Fibroblast of villous mesenchyme (primary cell): Measurements from ENCODE around the gene MICAL2. TPM values are rescaled to one million over a fixed set of nuclear protein-coding genes. Genes with fewer than 3 reads are reported as not detected.
A peak's percentile ranks its signal among the peaks of the same experiment; 100 is the strongest.

ENCODE experiments used
- DNase-seq: peaks from one replicate; pipeline ENCODE4 v3.0.0-alpha.2; 2010; ENCODE audit warnings: low read depth
- H3K4me3 ChIP-seq: 2 replicates; pipeline ENCODE4 v1.5.1; 2011; ENCODE audit warnings: low read depth, mild to moderate bottlenecking, low read length
- total RNA-seq: library from RNA; depleted of rRNA; stranded (reverse); fragments of >200 nt; gene quantifications from 2 replicates; pipeline ENCODE4 v1.2.3, GENCODE V29; 2012
- TF ChIP-seq, protein P1 (sequence below): IDR thresholded peaks from 2 replicates; pipeline ENCODE4 v1.5.1; 2012; ENCODE audit warnings: low read depth, mild to moderate bottlenecking, low read length; ENCODE audit not compliant: insufficient read depth

Gene MICAL2
- total RNA-seq, 1 donor: 164 TPM

DNA sequence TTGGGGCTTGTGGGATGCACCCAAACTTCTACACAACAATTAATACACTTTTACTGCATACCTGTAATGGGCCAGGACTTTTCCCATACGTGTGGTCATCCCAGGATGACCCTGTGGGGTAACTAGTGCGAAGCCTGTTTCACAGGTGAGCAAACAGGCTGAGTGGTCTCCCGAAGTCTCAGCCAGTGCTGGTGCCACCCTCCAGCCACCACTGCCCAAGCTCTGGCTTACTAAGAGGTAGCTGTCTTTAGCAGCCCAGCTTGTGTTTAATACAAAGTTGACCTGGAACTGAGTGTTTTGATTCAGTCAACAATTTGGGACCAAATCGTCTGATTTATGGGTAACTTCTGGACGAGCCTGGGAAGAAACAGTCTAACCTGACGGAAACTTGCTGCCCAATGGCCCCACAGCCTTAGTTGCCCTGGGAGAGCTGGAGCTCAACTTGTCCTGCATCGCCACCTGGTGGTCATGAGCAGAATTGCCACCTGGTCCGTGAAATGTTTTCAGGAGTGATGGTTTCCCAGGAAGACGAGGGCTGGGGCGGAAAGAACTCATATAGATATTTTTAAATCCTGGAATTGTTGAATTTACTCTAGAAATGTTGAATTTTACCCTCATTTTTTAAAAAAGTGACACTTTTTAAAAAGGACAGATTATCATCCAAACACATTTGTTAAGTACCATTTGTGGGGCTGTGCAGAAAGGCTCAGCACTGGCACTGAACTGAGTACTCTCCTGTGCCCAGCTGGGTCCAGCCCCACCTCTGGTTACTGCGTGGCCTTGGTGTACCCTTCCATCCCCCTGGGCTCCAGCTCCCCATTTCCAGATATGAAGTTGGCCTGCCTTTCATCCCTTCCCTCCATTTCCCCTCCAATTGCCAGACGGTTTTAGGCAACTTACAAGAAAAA is 171.4 kb downstream of the MICAL2 start:
- TF ChIP-seq, protein P1, sequence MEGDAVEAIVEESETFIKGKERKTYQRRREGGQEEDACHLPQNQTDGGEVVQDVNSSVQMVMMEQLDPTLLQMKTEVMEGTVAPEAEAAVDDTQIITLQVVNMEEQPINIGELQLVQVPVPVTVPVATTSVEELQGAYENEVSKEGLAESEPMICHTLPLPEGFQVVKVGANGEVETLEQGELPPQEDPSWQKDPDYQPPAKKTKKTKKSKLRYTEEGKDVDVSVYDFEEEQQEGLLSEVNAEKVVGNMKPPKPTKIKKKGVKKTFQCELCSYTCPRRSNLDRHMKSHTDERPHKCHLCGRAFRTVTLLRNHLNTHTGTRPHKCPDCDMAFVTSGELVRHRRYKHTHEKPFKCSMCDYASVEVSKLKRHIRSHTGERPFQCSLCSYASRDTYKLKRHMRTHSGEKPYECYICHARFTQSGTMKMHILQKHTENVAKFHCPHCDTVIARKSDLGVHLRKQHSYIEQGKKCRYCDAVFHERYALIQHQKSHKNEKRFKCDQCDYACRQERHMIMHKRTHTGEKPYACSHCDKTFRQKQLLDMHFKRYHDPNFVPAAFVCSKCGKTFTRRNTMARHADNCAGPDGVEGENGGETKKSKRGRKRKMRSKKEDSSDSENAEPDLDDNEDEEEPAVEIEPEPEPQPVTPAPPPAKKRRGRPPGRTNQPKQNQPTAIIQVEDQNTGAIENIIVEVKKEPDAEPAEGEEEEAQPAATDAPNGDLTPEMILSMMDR: peak; percentile 96
- peak; percentile 82 for DNase-seq
- no peak overlapping the region for H3K4me3 ChIP-seq

DNA sequence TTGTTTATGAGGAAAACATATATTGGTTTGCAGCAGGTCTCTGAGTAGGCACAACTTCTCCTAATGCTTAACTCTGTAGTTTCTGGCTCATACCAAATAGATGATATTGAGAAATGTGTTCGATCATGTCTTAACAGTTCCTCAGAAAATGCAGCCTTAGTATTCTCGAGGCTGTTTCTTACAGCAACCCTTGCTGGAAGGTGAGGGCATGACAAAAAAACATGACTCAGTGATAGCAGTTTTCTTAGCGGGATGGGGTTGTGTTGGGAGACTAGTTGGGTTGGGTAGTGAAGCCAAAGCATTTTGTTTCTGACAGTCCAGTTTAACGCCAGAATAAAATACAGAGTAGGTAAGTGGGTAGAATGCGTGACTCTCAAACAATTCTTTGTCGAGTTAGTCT is 172.3 kb downstream of the MICAL2 start:
- no peak overlapping the region for H3K4me3 ChIP-seq
- DNase-seq: no peak
- TF ChIP-seq, protein P1: no peak

DNA sequence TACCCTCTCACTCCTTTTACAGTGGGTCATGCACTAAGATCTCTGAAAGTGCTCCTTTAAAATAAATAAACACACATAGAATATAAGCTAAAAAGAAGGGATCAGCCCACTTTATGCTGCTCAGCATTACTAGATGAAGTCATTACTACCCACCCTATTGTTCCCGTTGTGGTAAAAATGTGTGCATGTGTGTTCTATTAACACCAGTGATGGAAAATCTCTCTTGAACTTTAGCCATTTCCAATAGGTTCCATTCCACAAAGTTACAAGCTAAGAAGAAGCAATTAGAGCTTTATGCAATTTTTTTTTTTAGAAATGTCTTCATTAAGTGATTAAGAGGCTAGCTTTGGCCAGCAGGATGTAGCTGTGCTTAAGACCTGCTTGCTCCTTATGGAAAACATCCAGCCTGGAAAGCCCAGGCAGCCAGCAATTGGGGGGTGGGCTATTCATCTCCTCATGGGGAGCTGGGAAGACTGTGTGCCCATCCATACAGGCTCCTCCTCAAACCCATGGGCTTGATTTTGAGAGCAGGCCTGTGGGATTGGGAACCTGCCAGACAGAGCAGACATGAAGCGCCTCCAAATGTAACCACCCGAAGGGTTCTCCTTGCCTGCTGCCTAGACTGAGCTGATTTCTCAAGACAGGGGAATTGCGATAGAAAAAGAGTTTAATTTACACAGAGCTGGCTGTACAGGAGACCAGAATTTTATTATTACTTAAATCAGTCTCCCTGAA is 174.1 kb downstream of the MICAL2 start:
- TF ChIP-seq, protein P1: no peak
- peak overlapping the region; percentile 10 for H3K4me3 ChIP-seq
- DNase-seq: peak; percentile 73

DNA sequence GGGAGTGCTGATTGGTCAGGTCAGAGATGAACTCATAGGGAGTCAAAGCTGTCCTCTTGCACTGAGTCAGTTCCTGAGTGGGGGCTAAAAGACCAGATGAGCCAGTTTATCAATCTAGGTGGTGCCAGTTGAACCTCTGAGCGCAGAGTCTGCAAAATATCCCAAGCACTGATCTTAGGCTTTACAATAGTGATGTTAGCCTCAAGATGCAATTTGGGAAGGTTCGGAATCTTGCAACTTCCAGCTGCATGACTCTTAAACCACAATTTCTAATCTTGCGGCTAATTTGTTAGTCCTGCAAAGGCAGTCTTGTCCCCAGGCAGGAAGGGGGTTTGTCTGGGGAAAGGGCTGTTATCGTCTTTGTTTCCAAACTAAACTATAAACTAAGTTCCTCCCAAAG is 174.7 kb downstream of the MICAL2 start:
- H3K4me3 ChIP-seq: peak overlapping the region; percentile 10
- TF ChIP-seq, protein P1: no peak
- peak; percentile 97 for DNase-seq

DNA sequence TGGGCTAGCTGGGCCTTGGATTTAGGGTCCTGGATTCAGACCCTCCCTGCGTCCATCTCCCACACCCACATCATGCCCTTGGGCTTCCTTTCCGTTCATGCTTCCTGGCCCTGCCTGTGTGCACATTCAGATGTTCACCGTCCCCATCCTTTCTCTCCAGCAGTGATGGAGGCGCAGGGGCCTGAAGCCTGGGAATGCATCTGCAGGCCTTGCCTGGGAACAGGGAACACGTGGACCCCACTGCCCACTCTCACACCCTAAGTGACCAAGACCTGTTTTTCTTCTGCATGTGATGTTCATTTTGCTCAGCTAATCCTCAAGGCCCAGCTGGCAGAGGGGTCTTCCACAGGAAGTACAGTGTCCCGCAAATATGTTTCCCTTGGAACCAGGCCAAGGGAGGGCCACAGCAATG is 175.4 kb downstream of the MICAL2 start:
- H3K4me3 ChIP-seq: no peak overlapping the region
- TF ChIP-seq, protein P1: no peak
- no peak for DNase-seq

DNA sequence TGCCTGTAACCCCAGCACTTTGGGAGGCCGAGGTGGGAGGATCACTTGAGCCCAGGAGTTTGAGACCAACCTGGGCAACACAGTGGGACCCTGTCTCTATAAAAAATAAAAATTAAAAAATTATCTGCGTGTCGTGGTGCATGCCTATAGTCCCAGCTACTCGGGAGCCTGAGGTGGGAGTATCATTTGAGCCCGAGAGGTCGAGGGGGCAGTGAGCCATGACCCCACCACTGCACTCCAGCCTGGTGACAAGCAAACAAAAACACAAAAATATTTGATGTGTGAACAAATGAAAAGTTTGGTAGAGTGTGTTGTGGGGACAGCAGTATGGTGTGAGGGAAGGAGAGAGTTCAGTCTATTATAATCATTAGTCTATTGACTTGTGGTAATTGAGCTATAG is 176.2 kb downstream of the MICAL2 start:
- no peak overlapping the region for H3K4me3 ChIP-seq
- TF ChIP-seq, protein P1: no peak
- DNase-seq: no peak
